Measurements from ENCODE around the gene ZNF654. TPM values are rescaled to one million over a fixed set of nuclear protein-coding genes. Genes with fewer than 3 reads are reported as not detected.

Gene ZNF654
- total and polyA plus RNA-seq, 10 of the 15 experiments (the other 5 are each of a cell fraction or from before 2014, with no cell fraction given), result 2.7 to 14.2 (median 10.0) TPM

DNA sequence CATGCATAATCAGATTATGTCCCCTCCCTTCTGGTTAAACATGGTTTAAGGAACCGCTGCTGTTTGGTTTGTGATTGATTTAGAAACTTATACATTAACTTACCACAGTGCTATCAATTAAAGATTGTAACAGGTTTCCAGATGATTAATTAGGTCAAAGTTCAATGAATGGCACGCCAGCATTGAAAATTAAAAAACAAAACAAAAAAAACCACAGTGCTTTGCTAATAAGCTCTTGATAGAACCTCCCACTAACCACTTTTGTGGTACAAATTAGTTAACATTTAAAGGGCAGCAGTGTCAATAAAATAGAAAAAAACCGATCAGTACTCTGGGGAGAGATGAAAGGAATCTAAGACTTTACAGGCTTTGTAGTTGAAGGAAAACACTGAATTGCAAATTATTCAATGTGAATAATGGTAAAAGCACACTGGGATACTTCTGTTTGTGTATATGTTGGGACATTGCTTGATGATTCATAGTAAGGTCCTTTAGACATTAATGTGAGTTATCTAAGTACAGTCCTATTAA lies 83.1 kb downstream of the ZNF654 start:
- in situ Hi-C loops (cut with MboI), result no loop called here
- 0% methylated on average over 3 of the region's 3 CpGs for WGBS (ENCODE audit: insufficient coverage, insufficient replicate concordance, low lambda C conversion rate, missing lambda C conversion rate)
- CTCF ChIA-PET, result interaction anchor here (0.6 to 1.4 kb wide), 3 partner anchors 9 to 29 kb away, joined by 3 to 4 read pairs (median 4); no protein-coding TSS in a partner anchor
- TF ChIP-seq EZH2 (IDR thresholded peaks at IDR 0.05; ENCODE audit: borderline replicate concordance, control insufficient read depth, low read depth, low read length) (no peak), KDM1A (IDR thresholded peaks at IDR 0.05; ENCODE audit: borderline replicate concordance) (no peak), RUNX3 (IDR thresholded peaks at IDR 0.05; ENCODE audit: low read length) (peak; percentile 64), ZBED1 (IDR thresholded peaks at IDR 0.05; ENCODE audit: borderline replicate concordance) (no peak), RAD21 (IDR thresholded peaks at IDR 0.05; ENCODE audit: insufficient read depth, low read depth, low read length) (no peak), CHD4 (IDR thresholded peaks at IDR 0.05) (no peak), BACH1 (IDR thresholded peaks at IDR 0.05; ENCODE audit: borderline replicate concordance) (no peak), RELA (IDR thresholded peaks at IDR 0.05; ENCODE audit: borderline replicate concordance, partially characterized antibody) (no peak), SMAD1 (IDR thresholded peaks at IDR 0.05; ENCODE audit: low read depth, partially characterized antibody) (no peak), ZNF384 (IDR thresholded peaks at IDR 0.05; ENCODE audit: borderline replicate concordance, low read depth, low read length) (peak; percentile 77; the same call in 1 of the 2 replicates), NR2F1 (conservative IDR thresholded peaks at IDR 0.05) (peak; percentile 98), CBFB (IDR thresholded peaks at IDR 0.05; ENCODE audit: low read depth) (no peak), MEF2B (IDR thresholded peaks at IDR 0.05; ENCODE audit: partially characterized antibody, poor library complexity, severe bottlenecking) (peak; percentile 52)
- TF ChIP-seq, protein P1, sequence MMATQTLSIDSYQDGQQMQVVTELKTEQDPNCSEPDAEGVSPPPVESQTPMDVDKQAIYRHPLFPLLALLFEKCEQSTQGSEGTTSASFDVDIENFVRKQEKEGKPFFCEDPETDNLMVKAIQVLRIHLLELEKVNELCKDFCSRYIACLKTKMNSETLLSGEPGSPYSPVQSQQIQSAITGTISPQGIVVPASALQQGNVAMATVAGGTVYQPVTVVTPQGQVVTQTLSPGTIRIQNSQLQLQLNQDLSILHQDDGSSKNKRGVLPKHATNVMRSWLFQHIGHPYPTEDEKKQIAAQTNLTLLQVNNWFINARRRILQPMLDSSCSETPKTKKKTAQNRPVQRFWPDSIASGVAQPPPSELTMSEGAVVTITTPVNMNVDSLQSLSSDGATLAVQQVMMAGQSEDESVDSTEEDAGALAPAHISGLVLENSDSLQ (IDR thresholded peaks at IDR 0.05), result peak; percentile 53; the same call in 1 of the 2 replicates
- TF ChIP-seq, protein P2, sequence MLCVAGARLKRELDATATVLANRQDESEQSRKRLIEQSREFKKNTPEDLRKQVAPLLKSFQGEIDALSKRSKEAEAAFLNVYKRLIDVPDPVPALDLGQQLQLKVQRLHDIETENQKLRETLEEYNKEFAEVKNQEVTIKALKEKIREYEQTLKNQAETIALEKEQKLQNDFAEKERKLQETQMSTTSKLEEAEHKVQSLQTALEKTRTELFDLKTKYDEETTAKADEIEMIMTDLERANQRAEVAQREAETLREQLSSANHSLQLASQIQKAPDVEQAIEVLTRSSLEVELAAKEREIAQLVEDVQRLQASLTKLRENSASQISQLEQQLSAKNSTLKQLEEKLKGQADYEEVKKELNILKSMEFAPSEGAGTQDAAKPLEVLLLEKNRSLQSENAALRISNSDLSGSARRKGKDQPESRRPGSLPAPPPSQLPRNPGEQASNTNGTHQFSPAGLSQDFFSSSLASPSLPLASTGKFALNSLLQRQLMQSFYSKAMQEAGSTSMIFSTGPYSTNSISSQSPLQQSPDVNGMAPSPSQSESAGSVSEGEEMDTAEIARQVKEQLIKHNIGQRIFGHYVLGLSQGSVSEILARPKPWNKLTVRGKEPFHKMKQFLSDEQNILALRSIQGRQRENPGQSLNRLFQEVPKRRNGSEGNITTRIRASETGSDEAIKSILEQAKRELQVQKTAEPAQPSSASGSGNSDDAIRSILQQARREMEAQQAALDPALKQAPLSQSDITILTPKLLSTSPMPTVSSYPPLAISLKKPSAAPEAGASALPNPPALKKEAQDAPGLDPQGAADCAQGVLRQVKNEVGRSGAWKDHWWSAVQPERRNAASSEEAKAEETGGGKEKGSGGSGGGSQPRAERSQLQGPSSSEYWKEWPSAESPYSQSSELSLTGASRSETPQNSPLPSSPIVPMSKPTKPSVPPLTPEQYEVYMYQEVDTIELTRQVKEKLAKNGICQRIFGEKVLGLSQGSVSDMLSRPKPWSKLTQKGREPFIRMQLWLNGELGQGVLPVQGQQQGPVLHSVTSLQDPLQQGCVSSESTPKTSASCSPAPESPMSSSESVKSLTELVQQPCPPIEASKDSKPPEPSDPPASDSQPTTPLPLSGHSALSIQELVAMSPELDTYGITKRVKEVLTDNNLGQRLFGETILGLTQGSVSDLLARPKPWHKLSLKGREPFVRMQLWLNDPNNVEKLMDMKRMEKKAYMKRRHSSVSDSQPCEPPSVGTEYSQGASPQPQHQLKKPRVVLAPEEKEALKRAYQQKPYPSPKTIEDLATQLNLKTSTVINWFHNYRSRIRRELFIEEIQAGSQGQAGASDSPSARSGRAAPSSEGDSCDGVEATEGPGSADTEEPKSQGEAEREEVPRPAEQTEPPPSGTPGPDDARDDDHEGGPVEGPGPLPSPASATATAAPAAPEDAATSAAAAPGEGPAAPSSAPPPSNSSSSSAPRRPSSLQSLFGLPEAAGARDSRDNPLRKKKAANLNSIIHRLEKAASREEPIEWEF (IDR thresholded peaks at IDR 0.05; ENCODE audit: insufficient replicate concordance, low read depth, low read length), result peak; percentile 90
- TF ChIP-seq, protein P3, sequence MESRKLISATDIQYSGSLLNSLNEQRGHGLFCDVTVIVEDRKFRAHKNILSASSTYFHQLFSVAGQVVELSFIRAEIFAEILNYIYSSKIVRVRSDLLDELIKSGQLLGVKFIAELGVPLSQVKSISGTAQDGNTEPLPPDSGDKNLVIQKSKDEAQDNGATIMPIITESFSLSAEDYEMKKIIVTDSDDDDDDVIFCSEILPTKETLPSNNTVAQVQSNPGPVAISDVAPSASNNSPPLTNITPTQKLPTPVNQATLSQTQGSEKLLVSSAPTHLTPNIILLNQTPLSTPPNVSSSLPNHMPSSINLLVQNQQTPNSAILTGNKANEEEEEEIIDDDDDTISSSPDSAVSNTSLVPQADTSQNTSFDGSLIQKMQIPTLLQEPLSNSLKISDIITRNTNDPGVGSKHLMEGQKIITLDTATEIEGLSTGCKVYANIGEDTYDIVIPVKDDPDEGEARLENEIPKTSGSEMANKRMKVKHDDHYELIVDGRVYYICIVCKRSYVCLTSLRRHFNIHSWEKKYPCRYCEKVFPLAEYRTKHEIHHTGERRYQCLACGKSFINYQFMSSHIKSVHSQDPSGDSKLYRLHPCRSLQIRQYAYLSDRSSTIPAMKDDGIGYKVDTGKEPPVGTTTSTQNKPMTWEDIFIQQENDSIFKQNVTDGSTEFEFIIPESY (IDR thresholded peaks at IDR 0.05), result no peak

More for the DNA sequence above, 83.1 kb downstream of the ZNF654 start:
- BruUV-seq (replicated peaks), result no TSS peak
- no peak overlapping the region for H3K9ac ChIP-seq (ENCODE audit: control insufficient read depth, insufficient read depth, low read length)
- H3K4me1 ChIP-seq (ENCODE audit: control insufficient read depth, insufficient read depth, low read length), result no peaks in the 10 kb centered on the region; the same call in 1 of the 2 replicates
- H3K36me3 ChIP-seq (ENCODE audit: control insufficient read depth in 2 of 2, insufficient read depth in 2 of 2, low read length in 1 of 2), result peaks cover 0 to 9% of the 10 kb centered on the region in 2 experiments; a peak in 2 of 4 replicates
- no peak overlapping the region for H3K27ac ChIP-seq (ENCODE audit: control insufficient read depth, insufficient read depth)
- no peak for FAIRE-seq
- H3K9me3 ChIP-seq (replicated peaks; ENCODE audit: control insufficient read depth, insufficient read depth, low read length), result no peaks in the 10 kb centered on the region
- intact Hi-C loops (cut with micrococcal nuclease; ENCODE audit: unreplicated experiment), result no loop called here
- no peaks in the 10 kb centered on the region for H4K20me1 ChIP-seq (ENCODE audit: control insufficient read depth, insufficient read depth)
- H3K4me2 ChIP-seq (ENCODE audit: control insufficient read depth, insufficient read depth), result no peak overlapping the region
- no peak overlapping the region for H2AFZ ChIP-seq (ENCODE audit: control insufficient read depth, low read depth, low read length)
- POLR2A ChIA-PET, result interaction anchor here (1.1 kb wide), 1 partner anchor 10 kb away, joined by 3 read pairs; no protein-coding TSS in a partner anchor
- SMC1A ChIA-PET (ENCODE audit: uncharacterized antibody, unreplicated experiment), result interaction anchor here (2.8 to 2.9 kb wide), 2 partner anchors 9 to 10 kb away, joined by 12 read pairs; no protein-coding TSS in a partner anchor
- H3K4me3 ChIP-seq, result no peak overlapping the region
- peak; percentile 87 for ATAC-seq
- no peak for DNase-seq (ENCODE audit: low read depth, low spot score)
- RAD21 ChIA-PET (ENCODE audit: unreplicated experiment), result interaction anchor here (1.5 kb wide), 1 partner anchor 19 kb away, joined by 5 read pairs; no protein-coding TSS in a partner anchor
- H3K27me3 ChIP-seq (replicated peaks in 1 of 2; ENCODE audit: control insufficient read depth in 2 of 2, insufficient read depth in 2 of 2, low read length in 1 of 2), result no peaks in the 10 kb centered on the region
- no peaks in the 10 kb centered on the region; the same call in 1 of the 2 replicates for H3K79me2 ChIP-seq (ENCODE audit: control insufficient read depth, insufficient read depth, low read length)
